Breast epithelium (tissue), 3 donors: ENCODE results near the gene MAN1C1.

Experiments used
- POLR2A ChIP-seq: fragments of 450-650 bp; IDR thresholded peaks from one replicate; pipeline ENCODE4 v1.6.1; 2016; ENCODE audit warnings: antibody characterized with exemption, mild to moderate bottlenecking, moderate library complexity
- POLR2AphosphoS5 ChIP-seq, 3 donors: sonication (generic); formaldehyde crosslinking; IDR thresholded peaks; one replicate each; pipeline ENCODE4 v1.6.1; 2017; ENCODE audit warnings: antibody characterized with exemption in 3 of 3
- TF ChIP-seq, protein P1 (sequence below), 3 donors: fragments of 450-650 bp; IDR thresholded peaks; one replicate each; pipeline ENCODE4 v1.5.1; 2016 to 2017; ENCODE audit warnings: antibody characterized with exemption in 3 of 3, mild to moderate bottlenecking in 3 of 3, moderate library complexity in 3 of 3

DNA sequence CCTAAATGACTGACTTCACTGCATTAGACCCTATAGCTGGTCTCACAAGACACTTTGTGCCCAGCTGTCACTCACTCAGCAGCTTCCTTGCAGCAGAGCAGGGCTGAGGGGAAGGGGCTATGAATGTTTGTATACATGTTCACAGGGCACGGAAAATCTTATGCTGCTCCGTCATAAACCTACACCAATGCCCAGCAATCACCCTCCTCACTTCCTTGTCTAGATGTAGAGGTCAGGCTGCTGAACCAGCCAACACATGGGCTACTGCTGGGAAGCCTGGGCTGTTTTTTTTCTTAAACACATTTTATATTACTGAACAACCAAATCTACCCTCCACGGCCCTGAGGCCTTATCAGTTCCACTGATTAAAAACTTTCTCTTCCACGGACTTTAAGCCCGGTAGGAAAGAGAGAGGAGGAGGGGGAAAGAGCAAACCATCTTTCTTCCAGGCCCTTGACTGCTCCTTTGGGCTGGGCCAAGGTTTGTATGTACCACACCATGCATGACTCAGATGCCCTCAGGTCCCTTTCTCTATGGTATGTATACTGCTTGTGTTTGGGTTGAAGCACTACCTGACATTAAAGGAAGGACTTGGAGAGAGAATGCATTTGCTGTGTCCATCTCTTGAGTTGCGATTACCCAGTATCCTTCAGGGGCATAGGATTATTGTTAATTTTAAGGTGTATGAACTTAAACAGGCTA, 215.9 kb downstream of the MAN1C1 start:
- TF ChIP-seq, protein P1, sequence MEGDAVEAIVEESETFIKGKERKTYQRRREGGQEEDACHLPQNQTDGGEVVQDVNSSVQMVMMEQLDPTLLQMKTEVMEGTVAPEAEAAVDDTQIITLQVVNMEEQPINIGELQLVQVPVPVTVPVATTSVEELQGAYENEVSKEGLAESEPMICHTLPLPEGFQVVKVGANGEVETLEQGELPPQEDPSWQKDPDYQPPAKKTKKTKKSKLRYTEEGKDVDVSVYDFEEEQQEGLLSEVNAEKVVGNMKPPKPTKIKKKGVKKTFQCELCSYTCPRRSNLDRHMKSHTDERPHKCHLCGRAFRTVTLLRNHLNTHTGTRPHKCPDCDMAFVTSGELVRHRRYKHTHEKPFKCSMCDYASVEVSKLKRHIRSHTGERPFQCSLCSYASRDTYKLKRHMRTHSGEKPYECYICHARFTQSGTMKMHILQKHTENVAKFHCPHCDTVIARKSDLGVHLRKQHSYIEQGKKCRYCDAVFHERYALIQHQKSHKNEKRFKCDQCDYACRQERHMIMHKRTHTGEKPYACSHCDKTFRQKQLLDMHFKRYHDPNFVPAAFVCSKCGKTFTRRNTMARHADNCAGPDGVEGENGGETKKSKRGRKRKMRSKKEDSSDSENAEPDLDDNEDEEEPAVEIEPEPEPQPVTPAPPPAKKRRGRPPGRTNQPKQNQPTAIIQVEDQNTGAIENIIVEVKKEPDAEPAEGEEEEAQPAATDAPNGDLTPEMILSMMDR (IDR thresholded peaks at IDR 0.05), result no peak
- no peak for TF ChIP-seq POLR2A
- no peak for TF ChIP-seq POLR2AphosphoS5 (IDR thresholded peaks at IDR 0.05)
